ENCODE data around the gene SLC19A2. TPM values are rescaled to one million over a fixed set of nuclear protein-coding genes. Genes with fewer than 3 reads are reported as not detected.

The SLC19A2 gene
- total RNA-seq, 1 experiment from 2014 or later = 12.8 TPM

DNA sequence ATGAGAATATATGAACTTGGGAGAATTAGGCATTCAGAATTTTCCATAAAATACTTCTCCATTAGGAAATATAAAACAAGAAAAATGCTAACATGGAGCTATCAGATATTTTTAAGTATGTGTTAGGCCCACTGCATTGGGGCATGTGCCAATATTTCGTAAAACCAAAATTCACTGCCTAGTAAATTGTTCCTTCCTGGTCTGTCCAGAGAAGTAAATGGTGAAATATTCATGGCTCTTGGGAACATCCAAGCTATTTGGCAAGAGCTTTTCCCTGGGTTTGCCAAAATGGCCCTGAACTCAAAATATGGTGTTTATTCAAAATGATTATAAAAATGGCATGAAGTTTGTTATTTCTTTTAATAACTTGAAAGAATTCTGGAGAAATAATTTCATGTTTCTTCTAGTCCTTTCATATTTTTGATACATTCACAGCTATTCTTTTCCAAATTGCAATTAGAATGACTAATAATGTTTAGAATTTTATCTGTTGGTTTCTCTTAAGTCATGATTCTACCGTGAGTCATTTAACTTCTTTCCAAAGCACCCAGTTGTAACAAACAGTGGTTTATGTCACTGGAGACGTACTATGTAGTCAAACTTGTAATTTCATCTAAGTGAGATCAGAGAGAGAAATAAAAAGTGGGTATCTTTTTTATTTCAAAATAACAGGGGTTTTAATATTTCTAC is 25.7 kb upstream of the SLC19A2 start:
- Histone ChIP-seq H3K9me3 (ENCODE audit: control insufficient read depth, low read depth, low read length) (no peaks in the 10 kb centered on the region), H4K8ac (replicated peaks; ENCODE audit: insufficient read length, low read depth, low read length) (no peak overlapping the region), H4K20me1 (ENCODE audit: control insufficient read depth, insufficient read depth, insufficient read length) (no peaks in the 10 kb centered on the region), H4K91ac (ENCODE audit: insufficient read length, low read depth, low read length) (no peak overlapping the region), H2AK5ac (ENCODE audit: insufficient read length, low read length) (no peak overlapping the region), H2BK5ac (ENCODE audit: insufficient read length, low read length) (no peak overlapping the region), H3K18ac (ENCODE audit: insufficient read length, low read depth, low read length) (no peak overlapping the region), H3K14ac (ENCODE audit: insufficient read depth, low read length) (no peak overlapping the region), H3K23me2 (ENCODE audit: insufficient read length, low read depth, low read length, poor library complexity, severe bottlenecking) (no peaks in the 10 kb centered on the region), H3K4me2 (ENCODE audit: insufficient read depth, insufficient read length, low read length) (no peak overlapping the region), H3K9ac (ENCODE audit: extremely low read depth, insufficient read length, low read length) (no peak overlapping the region), H3T11ph (ENCODE audit: low read length) (no peak overlapping the region), H3K79me1 (ENCODE audit: insufficient read depth, low read depth, low read length, poor library complexity, severe bottlenecking) (no peaks in the 10 kb centered on the region), H2BK15ac (ENCODE audit: low read depth, low read length) (no peak overlapping the region), H2AFZ (ENCODE audit: low read length) (no peak overlapping the region), H3K4ac (ENCODE audit: low read depth, low read length) (no peak overlapping the region), H2BK120ac (ENCODE audit: low read depth, low read length, poor library complexity, severe bottlenecking) (no peak overlapping the region), H3K23ac (ENCODE audit: insufficient read length, low read depth, low read length) (no peak overlapping the region), H3K79me2 (ENCODE audit: insufficient read depth, low read length) (no peaks in the 10 kb centered on the region), H4K5ac (ENCODE audit: insufficient read length, low read depth, low read length) (no peak overlapping the region), H2BK20ac (ENCODE audit: low read depth, low read length, poor library complexity, severe bottlenecking) (no peak overlapping the region), H3K4me1 (ENCODE audit: insufficient read depth, low read length) (no peaks in the 10 kb centered on the region), H3K27me3 (ENCODE audit: insufficient read depth, low read length) (no peaks in the 10 kb centered on the region), H3K27ac (ENCODE audit: insufficient read length, low read depth, low read length) (no peak overlapping the region), H3K56ac (ENCODE audit: insufficient read length, low read depth, low read length) (no peak overlapping the region), H2BK12ac (ENCODE audit: insufficient read length, low read depth, low read length) (no peak overlapping the region)
- TF ChIP-seq, protein P1, sequence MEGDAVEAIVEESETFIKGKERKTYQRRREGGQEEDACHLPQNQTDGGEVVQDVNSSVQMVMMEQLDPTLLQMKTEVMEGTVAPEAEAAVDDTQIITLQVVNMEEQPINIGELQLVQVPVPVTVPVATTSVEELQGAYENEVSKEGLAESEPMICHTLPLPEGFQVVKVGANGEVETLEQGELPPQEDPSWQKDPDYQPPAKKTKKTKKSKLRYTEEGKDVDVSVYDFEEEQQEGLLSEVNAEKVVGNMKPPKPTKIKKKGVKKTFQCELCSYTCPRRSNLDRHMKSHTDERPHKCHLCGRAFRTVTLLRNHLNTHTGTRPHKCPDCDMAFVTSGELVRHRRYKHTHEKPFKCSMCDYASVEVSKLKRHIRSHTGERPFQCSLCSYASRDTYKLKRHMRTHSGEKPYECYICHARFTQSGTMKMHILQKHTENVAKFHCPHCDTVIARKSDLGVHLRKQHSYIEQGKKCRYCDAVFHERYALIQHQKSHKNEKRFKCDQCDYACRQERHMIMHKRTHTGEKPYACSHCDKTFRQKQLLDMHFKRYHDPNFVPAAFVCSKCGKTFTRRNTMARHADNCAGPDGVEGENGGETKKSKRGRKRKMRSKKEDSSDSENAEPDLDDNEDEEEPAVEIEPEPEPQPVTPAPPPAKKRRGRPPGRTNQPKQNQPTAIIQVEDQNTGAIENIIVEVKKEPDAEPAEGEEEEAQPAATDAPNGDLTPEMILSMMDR (conservative IDR thresholded peaks at IDR 0.05) = no peak
- no CpG with 5 or more reads among the region's 3 CpGs for WGBS (ENCODE audit: extremely low coverage, insufficient read length, low lambda C conversion rate)
- Mint-ChIP-seq H3K4me3 (no peak overlapping the region), H3K27me3 (ENCODE audit: low read depth) (no peaks in the 10 kb centered on the region), H3K27ac (no peak overlapping the region), H3K9me3 (no peaks in the 10 kb centered on the region), H3K36me3 (ENCODE audit: insufficient read depth in 1 of 3, low read depth in 3 of 3) (no peaks in the 10 kb centered on the region), H3K4me1 (peaks cover 0 to 7% of the 10 kb centered on the region in 2 experiments; a peak in 1 of 4 replicates)
- no peak for DNase-seq

Measured in H9 (cell line).